MM.1S (cell line): ENCODE results near the gene AHRR.
"Not testable (repeated sequence)": the region's sequence is repeated elsewhere in the genome, so short reads cannot be mapped to it uniquely, and the experiment has no call there.

Source experiments
- EZH2 ChIP-seq: fragments of 300-600 bp; sonication (generic); optimal IDR thresholded peaks from 2 replicates; pipeline ENCODE3; 2017; ENCODE audit warnings: low read depth, mild to moderate bottlenecking, antibody characterized with exemption, low read length, mixed read lengths
- EZH2phosphoT487 ChIP-seq: fragments of 300-600 bp; sonication (generic); IDR thresholded peaks from 2 replicates; pipeline ENCODE4 v1.6.1; 2018; ENCODE audit warnings: antibody characterized with exemption, low read length
- TF ChIP-seq, protein P1 (sequence below): fragments of 300-600 bp; sonication (generic); IDR thresholded peaks from 2 replicates; pipeline ENCODE4 v1.5.1; 2016; ENCODE audit warnings: antibody characterized with exemption, low read length, mixed read lengths

DNA sequence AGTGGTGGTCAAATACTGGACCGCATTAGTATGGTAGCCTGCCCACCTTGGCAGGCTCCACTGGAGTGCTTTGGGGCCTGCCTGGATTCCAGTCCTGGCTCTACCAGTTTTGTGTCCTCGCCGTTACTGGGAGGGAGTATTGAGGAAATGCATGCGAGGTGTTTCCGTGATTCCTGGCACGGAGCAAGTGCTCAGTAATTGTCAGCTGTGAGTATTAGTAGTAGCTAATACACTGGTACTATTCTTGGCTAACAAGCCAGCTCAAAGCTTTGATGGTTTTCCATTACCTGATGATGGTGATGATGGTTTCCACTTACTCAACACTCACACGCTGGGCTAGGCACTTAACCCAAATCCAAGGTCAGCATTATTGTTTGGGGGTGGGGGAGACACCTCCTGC, 47.2 kb upstream of the AHRR start:
- not testable (repeated sequence) for TF ChIP-seq EZH2, EZH2phosphoT487
- TF ChIP-seq, protein P1, sequence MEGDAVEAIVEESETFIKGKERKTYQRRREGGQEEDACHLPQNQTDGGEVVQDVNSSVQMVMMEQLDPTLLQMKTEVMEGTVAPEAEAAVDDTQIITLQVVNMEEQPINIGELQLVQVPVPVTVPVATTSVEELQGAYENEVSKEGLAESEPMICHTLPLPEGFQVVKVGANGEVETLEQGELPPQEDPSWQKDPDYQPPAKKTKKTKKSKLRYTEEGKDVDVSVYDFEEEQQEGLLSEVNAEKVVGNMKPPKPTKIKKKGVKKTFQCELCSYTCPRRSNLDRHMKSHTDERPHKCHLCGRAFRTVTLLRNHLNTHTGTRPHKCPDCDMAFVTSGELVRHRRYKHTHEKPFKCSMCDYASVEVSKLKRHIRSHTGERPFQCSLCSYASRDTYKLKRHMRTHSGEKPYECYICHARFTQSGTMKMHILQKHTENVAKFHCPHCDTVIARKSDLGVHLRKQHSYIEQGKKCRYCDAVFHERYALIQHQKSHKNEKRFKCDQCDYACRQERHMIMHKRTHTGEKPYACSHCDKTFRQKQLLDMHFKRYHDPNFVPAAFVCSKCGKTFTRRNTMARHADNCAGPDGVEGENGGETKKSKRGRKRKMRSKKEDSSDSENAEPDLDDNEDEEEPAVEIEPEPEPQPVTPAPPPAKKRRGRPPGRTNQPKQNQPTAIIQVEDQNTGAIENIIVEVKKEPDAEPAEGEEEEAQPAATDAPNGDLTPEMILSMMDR = not testable (repeated sequence)
